ENCODE data around the gene INPP4B.

Gene INPP4B

DNA sequence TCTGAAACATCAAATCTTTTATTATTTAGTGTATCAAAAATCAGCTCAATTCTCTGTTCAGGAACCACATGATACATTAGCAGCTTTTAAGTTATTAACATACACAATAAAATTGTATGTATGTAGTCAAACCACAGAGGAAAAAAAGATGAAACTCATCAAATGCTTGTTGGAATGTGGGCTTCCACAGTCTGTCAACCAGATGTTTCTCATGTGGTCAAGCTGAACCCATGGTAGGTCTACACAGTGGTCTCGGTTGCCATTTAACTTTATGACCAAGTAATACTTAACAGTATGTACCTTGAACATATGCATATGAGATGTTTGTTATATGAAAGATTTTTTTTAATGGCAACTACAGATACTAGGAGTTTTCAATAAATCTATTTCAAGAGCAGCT lies 781.9 kb downstream of the INPP4B start:
- no peak for DNase-seq (ENCODE audit: extremely low read depth in 1 of 2, low read depth in 1 of 2)

DNA sequence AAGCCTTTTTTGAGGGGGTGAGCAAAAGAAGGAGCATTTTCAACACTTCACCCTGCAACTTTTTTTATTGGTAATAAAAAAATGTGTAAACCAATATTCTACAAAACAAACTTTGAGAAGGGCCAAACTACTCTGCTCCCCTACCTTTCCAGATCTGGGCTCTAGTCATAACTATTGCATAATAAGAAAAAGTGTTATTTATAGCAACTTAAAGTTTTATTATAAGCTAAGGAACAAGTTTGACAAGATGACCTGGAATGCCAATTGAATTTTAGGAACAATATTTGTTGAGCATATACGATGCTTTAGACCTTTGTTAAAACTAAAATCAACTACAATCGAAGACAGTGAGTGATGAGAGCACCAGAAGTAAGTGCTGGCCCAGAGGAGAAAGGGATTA lies 800.1 kb downstream of the INPP4B start:
- no peak for DNase-seq (ENCODE audit: extremely low read depth in 1 of 2, low read depth in 1 of 2)

DNA sequence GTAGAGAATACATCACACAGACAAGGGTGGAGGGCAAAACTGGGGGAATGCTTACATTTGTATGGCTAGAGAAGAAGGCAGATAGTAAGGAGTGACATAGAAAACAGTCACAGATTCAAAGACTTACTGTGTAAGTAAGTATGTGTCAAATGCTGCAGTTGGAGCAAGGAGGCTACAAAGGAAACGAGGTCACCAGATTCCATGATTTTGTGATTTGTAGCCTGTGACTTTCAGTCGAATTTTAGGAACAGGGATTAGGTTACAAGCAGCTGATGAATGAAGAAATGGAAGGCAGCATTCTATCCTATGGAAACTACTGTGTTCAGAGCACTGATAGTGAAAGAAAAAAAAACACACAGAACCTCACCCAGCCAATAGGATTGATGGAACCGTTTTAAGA lies 801.8 kb downstream of the INPP4B start:
- no peak for DNase-seq (ENCODE audit: extremely low read depth in 1 of 2, low read depth in 1 of 2)

DNA sequence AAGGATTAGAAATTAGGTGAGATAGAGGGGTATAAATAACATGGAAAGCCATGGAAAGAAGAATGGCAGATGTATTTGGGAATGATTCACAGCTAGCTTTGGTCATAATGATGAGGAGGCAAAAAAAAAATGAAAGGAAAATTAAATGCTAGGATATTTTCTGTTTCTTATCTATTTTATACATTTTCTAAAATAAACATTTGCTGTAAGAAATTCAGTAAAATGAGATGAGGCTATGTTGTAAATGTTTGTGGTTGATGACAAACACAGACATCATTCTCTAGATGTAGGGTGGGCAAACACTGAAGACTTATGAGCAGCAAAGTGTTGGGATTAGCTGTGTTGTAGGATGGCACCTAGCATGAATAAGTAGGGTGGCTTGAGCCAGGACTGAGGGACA lies 802.6 kb downstream of the INPP4B start:
- no peak for DNase-seq (ENCODE audit: extremely low read depth in 1 of 2, low read depth in 1 of 2)

DNA sequence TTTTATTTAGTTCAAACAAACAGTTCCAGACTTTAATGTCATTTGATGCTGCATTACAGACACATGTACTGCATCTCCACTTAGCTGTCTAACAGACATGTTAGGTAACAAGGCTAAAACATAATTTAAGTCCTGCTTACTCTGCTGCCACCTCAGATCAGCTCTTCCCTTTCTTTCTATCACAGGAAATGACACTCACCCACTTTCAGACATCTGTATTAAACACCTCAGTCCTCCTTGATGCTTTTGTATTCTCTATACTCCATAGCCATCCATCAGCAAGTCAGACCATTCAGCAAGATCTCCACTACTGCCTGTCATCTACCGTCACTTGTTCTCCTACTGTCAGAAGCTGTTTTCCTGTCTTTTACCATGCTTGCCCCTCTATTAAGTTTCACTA lies 804.3 kb downstream of the INPP4B start:
- DNase-seq (ENCODE audit: extremely low read depth in 1 of 2, low read depth in 1 of 2), result no peak

DNA sequence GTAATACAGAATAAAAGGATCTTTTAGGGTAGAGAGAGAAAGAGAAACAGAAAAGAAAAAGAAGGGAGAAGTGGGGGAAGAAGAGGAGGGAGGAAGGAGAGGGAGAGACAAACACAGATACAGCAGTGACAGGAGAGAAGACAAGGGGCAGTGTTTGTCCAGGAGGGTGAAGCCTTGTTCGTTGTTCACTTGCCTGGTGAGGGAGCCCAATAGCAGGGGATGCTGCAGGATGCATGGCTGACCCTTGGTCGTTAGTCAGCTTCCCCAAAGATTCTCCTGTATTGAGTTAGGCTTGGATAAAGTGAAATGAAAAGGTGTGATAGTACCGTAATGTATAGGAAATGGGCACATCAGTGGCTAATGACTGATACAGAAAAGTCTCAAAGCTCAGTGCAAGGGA lies 806.1 kb downstream of the INPP4B start:
- no peak for DNase-seq (ENCODE audit: extremely low read depth in 1 of 2, low read depth in 1 of 2)

DNA sequence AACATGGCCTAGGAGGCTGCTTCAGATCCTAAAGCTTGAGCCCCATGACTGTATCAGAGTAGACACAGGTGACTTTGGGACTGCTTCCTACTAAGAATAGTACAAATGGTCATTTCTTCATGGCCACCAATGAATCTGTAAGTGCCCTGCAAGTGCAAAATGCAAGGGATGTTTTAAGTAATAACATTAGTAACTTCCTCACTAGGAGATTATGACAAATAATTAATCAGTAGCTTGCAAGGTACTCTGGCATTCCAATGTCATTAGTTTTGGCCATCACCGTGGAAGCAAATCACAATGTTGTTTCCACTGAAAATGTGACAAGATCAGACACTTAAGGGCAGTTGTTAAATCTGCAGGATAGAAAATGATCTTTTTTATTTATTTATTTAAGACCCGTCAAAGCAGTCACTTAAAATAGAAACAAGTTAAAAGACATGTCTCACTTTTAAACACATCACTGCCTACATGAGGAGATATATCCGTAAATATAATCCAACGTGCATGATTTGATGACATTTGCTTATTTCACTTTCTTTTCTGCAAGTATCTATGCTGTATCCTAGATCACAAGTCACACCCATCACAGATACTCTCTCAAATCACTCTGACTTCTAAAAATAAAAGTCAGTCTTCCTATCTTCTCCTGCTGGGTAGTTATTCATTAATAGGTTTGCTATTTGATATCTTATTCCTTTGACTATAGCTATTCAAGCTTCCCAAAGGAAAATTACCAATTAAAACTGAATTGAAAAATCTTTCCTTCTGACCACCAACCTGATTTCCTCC lies 809.1 kb downstream of the INPP4B start:
- no peak for DNase-seq (ENCODE audit: extremely low read depth in 1 of 2, low read depth in 1 of 2)

DNA sequence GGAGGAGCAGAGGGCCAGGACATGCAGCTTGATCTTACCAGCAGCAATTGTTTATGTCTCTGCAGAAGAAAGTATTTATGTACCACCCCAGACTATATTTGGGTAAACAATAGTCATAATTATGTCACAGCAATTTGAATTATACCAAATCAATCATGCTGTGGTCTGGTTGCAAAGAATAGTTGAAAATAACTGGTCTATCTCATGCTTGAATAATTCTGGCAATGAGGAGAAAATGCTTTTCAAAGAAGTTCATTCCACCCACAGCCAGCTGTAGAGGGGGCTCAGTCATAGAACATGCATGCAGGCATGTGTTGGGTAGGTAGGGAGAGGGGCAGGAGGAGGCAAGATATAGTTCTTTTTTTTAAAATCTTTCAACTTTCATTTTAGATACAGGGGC lies 810.5 kb downstream of the INPP4B start:
- DNase-seq (ENCODE audit: extremely low read depth in 1 of 2, low read depth in 1 of 2), result no peak

DNA sequence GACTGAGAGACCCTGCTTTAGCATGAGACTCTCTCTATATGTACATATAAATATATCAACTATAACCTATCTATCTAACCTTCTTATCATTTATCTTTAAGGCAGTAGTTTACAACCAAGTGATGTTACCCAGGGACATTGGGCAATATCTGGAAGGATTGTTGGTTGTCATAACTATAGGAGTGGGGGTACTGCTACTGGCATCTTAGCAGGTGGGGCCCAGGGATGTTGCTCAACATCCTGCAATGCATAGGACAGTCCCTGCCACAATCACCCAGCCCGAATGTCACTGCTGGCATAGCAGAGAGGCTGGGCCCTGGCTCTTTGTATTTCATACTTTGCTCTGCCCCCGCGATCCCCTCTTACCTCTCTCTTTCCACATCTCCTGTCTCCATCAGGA lies 812.0 kb downstream of the INPP4B start:
- DNase-seq (ENCODE audit: extremely low read depth in 1 of 2, low read depth in 1 of 2), result no peak

DNA sequence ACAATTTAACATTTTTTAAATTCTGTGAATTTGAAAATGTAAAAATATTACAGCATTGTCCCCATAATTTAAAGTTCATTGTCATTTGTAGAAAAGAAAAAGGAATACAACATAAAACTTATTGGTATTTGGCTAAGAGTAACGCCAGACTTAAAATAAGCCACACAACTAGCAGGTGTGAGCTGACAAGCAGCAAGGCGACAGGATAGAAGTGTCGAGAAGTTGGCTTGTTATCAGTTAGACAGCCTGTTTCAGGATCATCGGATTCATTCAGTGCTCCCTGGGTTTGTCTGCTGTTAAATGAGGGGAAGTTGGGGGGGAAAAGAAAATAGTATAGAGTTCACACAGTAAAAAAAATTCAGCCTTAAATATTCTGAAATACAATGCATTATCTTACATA lies 816.1 kb downstream of the INPP4B start:
- no peak for DNase-seq (ENCODE audit: extremely low read depth in 1 of 2, low read depth in 1 of 2)

DNA sequence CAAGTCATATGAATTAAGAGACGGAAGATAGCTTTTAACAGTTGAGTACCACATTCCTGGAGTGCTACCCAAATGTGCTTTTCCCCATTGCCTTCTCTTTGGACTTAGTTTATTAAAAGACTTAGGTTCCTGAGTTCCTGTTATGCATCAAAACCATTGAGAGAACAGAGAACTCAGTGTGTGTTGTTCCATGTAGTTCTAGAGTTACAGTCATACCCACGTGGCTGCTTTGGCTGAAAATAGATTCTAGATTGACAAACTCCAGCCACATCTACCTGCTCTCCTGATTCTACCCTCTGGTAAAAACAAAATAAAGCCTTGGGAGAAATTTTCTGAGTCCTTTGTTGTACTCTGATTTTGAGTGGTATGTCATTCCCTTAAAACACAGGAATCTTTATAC lies 824.3 kb downstream of the INPP4B start:
- DNase-seq (ENCODE audit: extremely low read depth in 1 of 2, low read depth in 1 of 2), result no peak

DNA sequence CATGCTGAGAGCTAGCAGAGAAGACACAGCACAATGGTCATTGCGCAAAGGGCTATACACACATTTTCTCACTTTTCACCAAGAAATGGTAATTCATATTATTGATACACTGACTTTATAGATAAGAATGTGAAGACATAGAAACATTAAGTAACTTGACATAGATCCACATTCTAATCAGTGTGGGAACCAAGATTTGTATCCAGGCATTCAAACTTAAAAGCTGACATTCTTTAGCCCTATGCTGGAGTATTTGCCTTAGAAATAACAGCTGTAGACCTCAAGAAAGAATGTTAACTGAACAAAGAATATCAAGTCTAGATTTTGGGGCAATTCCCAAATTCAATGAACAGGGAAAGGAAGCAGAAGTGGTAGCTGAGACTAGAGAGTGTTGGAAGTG lies 824.9 kb downstream of the INPP4B start:
- no peak for DNase-seq (ENCODE audit: extremely low read depth in 1 of 2, low read depth in 1 of 2)

DNA sequence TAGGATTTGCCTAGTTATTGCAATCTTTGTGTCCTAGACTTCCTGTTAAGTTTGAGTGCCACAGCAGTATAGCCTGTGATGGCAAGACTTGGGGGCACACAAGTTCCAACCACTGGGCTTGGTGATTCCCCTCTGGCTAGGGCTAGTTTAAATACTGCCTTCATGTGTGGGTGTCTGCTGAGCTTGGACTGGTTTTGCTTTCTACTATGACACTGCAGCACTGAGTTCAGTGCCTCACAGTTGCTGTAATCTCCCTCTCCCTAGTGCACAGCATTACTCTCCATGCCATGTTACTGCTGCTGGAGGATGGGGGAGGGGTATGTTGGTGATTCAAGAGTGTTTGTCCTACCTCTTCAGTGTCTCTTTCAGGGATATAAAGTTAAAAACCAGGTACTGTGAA lies 830.1 kb downstream of the INPP4B start:
- no peak for DNase-seq (ENCODE audit: extremely low read depth in 1 of 2, low read depth in 1 of 2)

DNA sequence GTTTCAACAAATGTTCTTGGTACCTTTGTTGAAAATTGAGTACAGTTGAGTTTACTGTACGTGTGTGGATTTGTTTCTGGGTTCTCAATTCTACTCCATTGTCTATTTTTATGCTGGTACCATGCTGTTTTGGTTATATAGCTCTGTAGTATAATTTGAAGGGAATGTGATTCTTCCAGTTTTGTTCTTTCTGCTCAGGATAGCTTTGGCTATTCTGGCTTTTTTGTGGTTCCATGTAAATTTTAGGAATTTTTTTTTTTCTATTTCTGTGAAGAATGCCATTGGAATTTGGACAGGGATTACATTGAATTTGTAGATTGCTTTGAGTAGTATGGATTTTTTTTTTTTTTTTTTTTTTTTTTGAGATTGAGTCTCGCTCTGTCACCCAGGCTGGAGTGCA lies 836.4 kb downstream of the INPP4B start:
- DNase-seq (ENCODE audit: extremely low read depth in 1 of 2, low read depth in 1 of 2), result no peak

DNA sequence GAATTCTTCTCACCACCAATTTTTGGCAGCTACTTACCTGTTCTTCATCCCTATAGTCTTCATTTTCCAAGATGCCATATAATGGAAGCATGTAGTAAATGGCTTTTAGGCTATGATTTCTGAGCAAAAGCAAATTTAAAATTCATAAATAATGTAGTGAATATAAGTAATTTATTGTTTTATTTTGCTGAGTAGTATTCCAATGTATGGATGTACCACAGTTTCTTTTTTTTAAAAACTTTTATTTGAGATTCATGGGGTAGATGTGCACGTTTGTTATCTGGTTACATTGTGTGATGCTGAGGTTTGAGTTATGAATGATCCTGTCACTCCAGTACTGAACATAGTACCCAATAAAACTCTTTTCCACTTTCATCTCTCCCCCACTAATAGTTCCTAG lies 840.6 kb downstream of the INPP4B start:
- no peak for DNase-seq (ENCODE audit: extremely low read depth in 1 of 2, low read depth in 1 of 2)

DNA sequence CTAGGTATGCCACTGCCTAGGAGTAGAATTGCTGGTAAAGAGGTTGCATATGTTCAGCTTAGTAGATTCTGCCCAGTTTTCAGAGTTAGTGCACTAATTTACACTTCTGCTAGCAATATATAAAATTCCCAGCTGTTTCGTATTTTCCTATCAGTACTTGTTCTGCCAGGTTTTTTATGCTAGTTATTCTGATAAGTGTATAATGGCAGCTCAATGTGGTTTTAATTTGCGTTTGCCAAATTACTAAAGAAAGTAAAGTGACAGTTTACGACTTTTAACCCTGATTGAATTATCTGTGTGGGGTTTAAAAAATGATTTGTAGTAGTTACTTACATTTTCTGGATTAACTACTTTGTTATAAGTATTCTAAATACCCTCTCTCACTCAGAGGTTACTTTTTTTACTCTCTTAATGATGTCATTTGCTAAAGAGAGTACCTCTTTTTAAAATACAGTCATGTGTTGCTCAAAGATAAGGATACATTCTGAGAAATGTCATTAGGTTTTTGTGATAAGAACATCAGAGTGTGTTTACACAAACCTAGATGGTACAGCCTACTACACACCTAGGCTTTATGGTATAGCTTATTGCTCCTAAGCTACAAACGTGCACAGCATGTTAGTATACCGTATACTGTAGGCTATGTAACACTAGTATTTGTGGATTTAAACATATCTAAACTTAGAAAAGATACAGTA lies 846.5 kb downstream of the INPP4B start:
- DNase-seq (ENCODE audit: extremely low read depth in 1 of 2, low read depth in 1 of 2), result no peak

DNA sequence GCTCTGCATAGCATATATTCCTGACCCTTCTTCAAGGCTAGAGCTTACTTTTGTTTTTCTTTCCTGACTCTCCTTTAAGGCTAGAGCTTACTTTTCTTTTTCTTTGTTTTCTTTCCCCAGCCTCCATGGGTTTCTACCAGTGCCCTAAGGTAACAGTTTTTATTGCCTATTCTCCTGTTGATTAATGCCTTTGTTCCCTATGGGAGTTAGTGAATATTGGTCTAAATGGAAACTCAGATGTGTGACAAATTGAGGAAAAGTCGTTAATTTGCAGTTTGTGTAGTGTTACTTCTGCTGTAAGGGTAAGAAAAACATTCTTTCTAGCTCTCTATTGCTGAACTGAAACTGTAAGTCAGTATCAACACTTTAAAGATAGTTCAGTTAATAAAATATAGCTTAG lies 851.0 kb downstream of the INPP4B start:
- DNase-seq (ENCODE audit: extremely low read depth in 1 of 2, low read depth in 1 of 2), result no peak

DNA sequence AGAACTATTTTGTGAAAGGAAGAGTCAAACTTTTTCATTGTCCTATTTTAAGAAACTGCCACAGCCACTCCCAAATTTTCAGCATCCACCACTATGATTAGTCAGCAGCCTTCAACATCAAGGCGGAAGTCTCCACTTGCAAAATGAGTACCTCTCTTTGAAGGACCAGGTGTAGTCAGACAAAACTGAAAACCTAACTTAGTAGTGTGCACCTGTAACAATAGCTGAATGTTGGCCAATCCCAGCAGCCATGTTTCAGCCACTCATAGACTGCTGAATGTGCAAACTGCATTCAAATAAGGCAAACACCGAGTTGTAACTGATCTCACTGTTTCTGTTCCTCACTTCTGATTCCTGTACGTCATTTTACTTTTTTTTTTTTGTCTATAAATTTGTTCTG lies 868.7 kb downstream of the INPP4B start:
- no peak for DNase-seq (ENCODE audit: extremely low read depth in 1 of 2, low read depth in 1 of 2)
